Ishikawa (cell line): ENCODE results near the gene NPPA.

Experiments used
- CEBPB ChIP-seq: IDR thresholded peaks from 2 replicates; pipeline ENCODE4 v1.6.1; 2012
- CREB1 ChIP-seq: IDR thresholded peaks from 2 replicates; pipeline ENCODE4 v1.6.1; 2012; ENCODE audit warnings: low read depth
- EGR1 ChIP-seq: IDR thresholded peaks from 2 replicates; pipeline ENCODE4 v1.6.1; 2012
- EP300 ChIP-seq: IDR thresholded peaks from 2 replicates; pipeline ENCODE4 v1.6.1; 2012; ENCODE audit warnings: borderline replicate concordance
- FOXM1 ChIP-seq: IDR thresholded peaks from 2 replicates; pipeline ENCODE4 v1.6.1; 2012; ENCODE audit warnings: low read depth, borderline replicate concordance
- NFIC ChIP-seq: IDR thresholded peaks from 2 replicates; pipeline ENCODE4 v1.6.1; 2012
- RAD21 ChIP-seq: IDR thresholded peaks from 2 replicates; pipeline ENCODE4 v1.6.1; 2012; ENCODE audit warnings: low read depth
- TAF1 ChIP-seq: IDR thresholded peaks from 2 replicates; pipeline ENCODE4 v1.6.1; 2012; ENCODE audit warnings: low read depth, mild to moderate bottlenecking
- TCF12 ChIP-seq: IDR thresholded peaks from 2 replicates; pipeline ENCODE4 v1.6.1; 2012; ENCODE audit warnings: low read depth
- TEAD4 ChIP-seq: IDR thresholded peaks from 2 replicates; pipeline ENCODE4 v1.6.1; 2012
- YY1 ChIP-seq: IDR thresholded peaks from 2 replicates; pipeline ENCODE4 v1.6.1; 2012; ENCODE audit warnings: low read depth
- ZBTB7A ChIP-seq: IDR thresholded peaks from 2 replicates; pipeline ENCODE4 v1.6.1; 2012; ENCODE audit warnings: low read depth
- TF ChIP-seq, protein P1 (sequence below): IDR thresholded peaks from 2 replicates; pipeline ENCODE4 v1.6.1; 2012; ENCODE audit warnings: low read depth, mild to moderate bottlenecking
- TF ChIP-seq, protein P2 (sequence below): IDR thresholded peaks from 2 replicates; pipeline ENCODE4 v1.6.1; 2012
- TF ChIP-seq, protein P3 (sequence below): IDR thresholded peaks from 2 replicates; pipeline ENCODE4 v1.6.1; 2012

The NPPA gene

DNA sequence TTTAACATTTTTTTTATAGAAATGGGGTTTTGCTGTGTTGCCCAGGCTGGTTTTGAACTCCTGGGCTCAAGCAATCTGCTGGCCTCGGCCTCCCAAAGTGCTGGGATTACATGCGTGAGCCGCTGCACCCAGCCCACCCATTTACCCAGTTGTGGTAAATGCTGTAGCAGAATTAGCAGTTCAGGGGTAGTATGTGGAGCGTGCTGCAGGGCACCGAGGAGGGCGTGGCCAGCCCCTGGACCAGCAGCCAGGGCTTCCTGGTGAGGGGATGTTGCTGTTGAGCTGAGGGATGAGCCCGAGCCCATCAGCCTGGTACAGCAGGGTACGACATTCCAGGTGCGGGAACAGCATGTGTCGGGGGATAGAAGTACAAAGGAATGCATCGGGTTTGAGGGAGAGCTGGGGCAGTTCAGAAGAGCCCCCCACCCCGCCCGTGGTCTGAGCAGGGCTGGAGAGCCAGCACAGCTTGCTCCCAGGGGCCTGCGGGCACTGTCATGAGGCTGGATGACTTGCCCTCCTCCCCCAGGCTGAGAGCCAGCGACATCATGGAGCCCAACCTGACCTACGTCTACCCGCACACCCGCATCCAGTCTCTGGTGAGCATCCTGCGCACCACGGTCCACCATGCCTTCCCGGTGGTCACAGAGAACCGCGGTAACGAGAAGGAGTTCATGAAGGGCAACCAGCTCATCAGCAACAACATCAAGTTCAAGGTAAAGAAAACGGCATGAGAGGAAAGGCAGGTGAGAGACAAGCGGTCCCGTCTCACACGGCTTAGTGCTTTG, 11.9 kb downstream of the NPPA start:
- no peak for TF ChIP-seq EGR1
- TF ChIP-seq, protein P1, sequence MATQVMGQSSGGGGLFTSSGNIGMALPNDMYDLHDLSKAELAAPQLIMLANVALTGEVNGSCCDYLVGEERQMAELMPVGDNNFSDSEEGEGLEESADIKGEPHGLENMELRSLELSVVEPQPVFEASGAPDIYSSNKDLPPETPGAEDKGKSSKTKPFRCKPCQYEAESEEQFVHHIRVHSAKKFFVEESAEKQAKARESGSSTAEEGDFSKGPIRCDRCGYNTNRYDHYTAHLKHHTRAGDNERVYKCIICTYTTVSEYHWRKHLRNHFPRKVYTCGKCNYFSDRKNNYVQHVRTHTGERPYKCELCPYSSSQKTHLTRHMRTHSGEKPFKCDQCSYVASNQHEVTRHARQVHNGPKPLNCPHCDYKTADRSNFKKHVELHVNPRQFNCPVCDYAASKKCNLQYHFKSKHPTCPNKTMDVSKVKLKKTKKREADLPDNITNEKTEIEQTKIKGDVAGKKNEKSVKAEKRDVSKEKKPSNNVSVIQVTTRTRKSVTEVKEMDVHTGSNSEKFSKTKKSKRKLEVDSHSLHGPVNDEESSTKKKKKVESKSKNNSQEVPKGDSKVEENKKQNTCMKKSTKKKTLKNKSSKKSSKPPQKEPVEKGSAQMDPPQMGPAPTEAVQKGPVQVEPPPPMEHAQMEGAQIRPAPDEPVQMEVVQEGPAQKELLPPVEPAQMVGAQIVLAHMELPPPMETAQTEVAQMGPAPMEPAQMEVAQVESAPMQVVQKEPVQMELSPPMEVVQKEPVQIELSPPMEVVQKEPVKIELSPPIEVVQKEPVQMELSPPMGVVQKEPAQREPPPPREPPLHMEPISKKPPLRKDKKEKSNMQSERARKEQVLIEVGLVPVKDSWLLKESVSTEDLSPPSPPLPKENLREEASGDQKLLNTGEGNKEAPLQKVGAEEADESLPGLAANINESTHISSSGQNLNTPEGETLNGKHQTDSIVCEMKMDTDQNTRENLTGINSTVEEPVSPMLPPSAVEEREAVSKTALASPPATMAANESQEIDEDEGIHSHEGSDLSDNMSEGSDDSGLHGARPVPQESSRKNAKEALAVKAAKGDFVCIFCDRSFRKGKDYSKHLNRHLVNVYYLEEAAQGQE, result no peak
- TF ChIP-seq EP300, result no peak
- TF ChIP-seq TEAD4, result no peak
- TF ChIP-seq TCF12, result no peak
- TF ChIP-seq CREB1, result no peak
- TF ChIP-seq, protein P2, sequence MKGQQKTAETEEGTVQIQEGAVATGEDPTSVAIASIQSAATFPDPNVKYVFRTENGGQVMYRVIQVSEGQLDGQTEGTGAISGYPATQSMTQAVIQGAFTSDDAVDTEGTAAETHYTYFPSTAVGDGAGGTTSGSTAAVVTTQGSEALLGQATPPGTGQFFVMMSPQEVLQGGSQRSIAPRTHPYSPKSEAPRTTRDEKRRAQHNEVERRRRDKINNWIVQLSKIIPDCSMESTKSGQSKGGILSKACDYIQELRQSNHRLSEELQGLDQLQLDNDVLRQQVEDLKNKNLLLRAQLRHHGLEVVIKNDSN, result no peak
- no peak for TF ChIP-seq TAF1
- no peak for TF ChIP-seq CEBPB
- TF ChIP-seq, protein P3, sequence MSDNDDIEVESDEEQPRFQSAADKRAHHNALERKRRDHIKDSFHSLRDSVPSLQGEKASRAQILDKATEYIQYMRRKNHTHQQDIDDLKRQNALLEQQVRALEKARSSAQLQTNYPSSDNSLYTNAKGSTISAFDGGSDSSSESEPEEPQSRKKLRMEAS, result no peak
- TF ChIP-seq YY1, result no peak
- TF ChIP-seq ZBTB7A, result no peak

DNA sequence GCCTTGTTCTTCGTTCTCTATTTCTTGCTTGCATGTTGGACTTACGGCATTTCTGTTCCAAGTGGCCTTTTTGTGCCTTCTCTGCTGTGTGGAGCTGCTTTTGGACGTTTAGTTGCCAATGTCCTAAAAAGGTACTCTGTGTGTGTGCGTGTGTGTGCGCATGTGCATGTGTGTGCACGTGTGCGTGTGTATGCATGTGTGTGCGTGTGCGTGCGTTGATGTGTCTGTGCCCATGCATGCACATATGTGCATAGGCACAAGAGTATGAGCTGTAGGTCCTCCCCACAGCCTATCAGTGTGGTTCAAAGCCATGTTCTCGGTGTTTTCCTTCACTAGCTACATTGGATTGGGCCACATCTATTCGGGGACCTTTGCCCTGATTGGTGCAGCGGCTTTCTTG, 13.7 kb downstream of the NPPA start:
- no peak for TF ChIP-seq TCF12
- TF ChIP-seq RAD21, result no peak
- no peak for TF ChIP-seq CEBPB
- TF ChIP-seq ZBTB7A, result no peak
- TF ChIP-seq, protein P2, result no peak
- TF ChIP-seq, protein P3, result no peak
- TF ChIP-seq FOXM1, result no peak
- no peak for TF ChIP-seq TAF1
- no peak for TF ChIP-seq TEAD4
- no peak for TF ChIP-seq YY1
- no peak for TF ChIP-seq EP300
- TF ChIP-seq NFIC, result no peak
- TF ChIP-seq, protein P1, result no peak
- no peak for TF ChIP-seq EGR1
- no peak for TF ChIP-seq CREB1

DNA sequence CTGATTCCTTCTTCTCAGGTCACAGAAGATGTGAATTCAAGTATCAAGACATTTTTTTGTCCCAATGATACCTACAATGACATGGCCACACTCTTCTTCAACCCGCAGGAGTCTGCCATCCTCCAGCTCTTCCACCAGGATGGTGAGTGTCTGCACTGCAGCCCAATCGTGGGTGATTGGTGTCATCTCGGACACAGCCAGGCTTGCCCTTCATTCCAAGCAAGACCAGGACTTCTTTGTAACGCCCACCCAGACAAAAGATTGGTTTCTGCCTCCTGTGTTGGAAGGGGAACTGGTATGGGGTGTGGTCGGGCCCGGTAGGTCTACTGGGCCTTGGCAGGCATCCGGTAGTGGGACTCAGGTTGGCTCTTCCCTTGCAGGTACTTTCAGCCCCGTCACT, 14.1 kb downstream of the NPPA start:
- TF ChIP-seq, protein P2, result no peak
- no peak for TF ChIP-seq TEAD4
- TF ChIP-seq RAD21, result no peak
- TF ChIP-seq ZBTB7A, result no peak

DNA sequence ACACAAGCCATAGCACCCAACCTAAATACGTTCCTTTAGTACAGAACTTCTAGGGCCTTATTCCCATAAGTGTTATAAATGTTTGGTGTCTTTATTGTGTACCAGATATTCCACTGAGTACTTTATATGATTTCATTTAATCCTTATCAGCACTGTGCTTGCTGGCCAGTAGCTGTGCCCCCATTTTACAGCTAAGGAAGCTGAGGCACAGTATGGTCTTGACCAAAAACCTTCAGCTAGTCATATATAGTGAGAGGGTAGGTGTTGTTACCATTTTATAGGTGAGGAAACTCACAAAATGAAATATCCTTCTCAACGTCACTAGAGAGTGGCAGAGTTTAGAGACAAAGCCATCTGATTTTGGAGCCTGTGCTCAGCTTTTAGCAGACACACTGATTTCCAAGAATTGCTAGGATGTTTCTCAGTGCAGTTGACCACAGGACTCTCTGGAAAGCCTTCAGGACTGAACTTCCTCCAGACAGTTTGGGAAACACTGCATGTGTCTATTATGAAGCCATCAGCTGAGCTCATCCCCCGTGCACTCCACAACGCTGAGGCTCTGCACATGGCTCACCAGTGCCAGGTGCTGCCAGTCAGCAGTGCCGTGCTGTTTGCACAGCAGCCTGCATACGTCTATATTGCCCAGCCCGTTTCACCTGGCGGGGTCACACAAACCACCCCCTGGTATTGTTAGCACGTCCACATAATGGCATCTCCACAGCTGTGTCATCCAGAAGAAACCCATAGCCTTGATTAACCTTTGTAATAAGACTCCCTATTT, 15.4 kb downstream of the NPPA start:
- TF ChIP-seq CREB1, result no peak
- TF ChIP-seq, protein P2, result no peak

DNA sequence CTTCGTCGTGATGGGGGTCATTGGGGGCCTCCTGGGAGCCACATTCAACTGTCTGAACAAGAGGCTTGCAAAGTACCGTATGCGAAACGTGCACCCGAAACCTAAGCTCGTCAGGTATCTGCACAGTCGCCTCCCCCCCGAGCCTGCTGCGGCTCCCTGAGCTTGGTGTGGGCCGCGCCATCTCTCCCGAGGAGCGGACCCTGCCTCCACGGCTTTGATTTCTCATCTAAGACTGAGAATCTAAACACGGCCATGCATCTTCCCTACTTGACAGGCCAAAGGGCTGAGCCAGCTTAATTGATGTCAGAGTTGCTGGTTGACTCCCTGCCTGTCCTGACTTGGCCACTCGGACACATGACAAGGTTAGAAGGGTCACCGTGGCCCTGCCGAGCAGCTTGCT, 19.1 kb downstream of the NPPA start:
- TF ChIP-seq, protein P2, result no peak
